K562 (cell line): ENCODE data around the gene TJAP1. TPM values are rescaled to one million over a fixed set of nuclear protein-coding genes. Genes with fewer than 3 reads are reported as not detected.

Experiments
- ATF2 ChIP-seq: sonication (generic); formaldehyde crosslinking; IDR thresholded peaks from 2 replicates; pipeline ENCODE4 v1.8.1; 2022; ENCODE audit warnings: missing genetic modification reagents
- CBFA2T3 ChIP-seq: fragments of 450-650 bp; IDR thresholded peaks from 2 replicates; pipeline ENCODE4 v1.6.1; 2017
- KLF1 ChIP-seq: fragments of 450-650 bp; IDR thresholded peaks from 2 replicates; pipeline ENCODE4 v1.6.1; 2016; ENCODE audit warnings: missing genetic modification characterization, missing compliant biosample characterization
- MAX ChIP-seq: sonication (generic); formaldehyde crosslinking; IDR thresholded peaks from 2 replicates; pipeline ENCODE4 v1.9.0; 2022; ENCODE audit warnings: mild to moderate bottlenecking, missing genetic modification reagents
- MAZ ChIP-seq, 2 experiments: fragments of 450-650 bp in 1 of 2; sonication (generic) in 1 of 2; formaldehyde crosslinking; IDR thresholded peaks in 1 of 2; conservative IDR thresholded peaks in 1 of 2; 2 replicates each; pipeline versions ENCODE4 v1.4.0 to v1.5.0; 2020; ENCODE audit warnings: mild to moderate bottlenecking in 1 of 2, missing genetic modification reagents in 1 of 2
- MNT ChIP-seq, 2 experiments: fragments of 450-650 bp; conservative IDR thresholded peaks; 2 replicates each; pipeline ENCODE4 v1.6.1; 2017; ENCODE audit warnings: mild to moderate bottlenecking in 2 of 2, moderate library complexity in 2 of 2
- POLR2B ChIP-seq: fragments of 450-650 bp; IDR thresholded peaks from 2 replicates; pipeline ENCODE4 v1.6.1; 2018; ENCODE audit warnings: low read depth; ENCODE audit not compliant: partially characterized antibody
- PTBP1 ChIP-seq: fragments of 200-400 bp; formaldehyde crosslinking; IDR thresholded peaks from 2 replicates; pipeline ENCODE4 v1.6.1; 2017; ENCODE audit warnings: low read depth, low read length
- ZNF224 ChIP-seq: sonication (generic); formaldehyde crosslinking; IDR thresholded peaks from 2 replicates; pipeline ENCODE4 v1.8.0; 2022; ENCODE audit warnings: mild to moderate bottlenecking, missing genetic modification reagents
- ZNF57 ChIP-seq: fragments of 450-650 bp; formaldehyde crosslinking; IDR thresholded peaks from 2 replicates; pipeline ENCODE4 v1.4.0; 2020; ENCODE audit warnings: mild to moderate bottlenecking, moderate library complexity
- ZNF707 ChIP-seq: fragments of 250-450 bp; sonication (Bioruptor Pico); conservative IDR thresholded peaks from 2 replicates; pipeline ENCODE4 v1.8.0; 2022; ENCODE audit warnings: inconsistent platforms, mild to moderate bottlenecking, moderate library complexity
- polyA plus RNA-seq, 8 experiments: library from polyadenylated mRNA; depleted of rRNA in 4 of 8; stranded (reverse) in 5 of 8; unstranded in 3 of 8; fragments of >200 nt; fragmentation: Nextera tagmentation in 2 of 8; fragmentation: Illumina TruSeq in 1 of 8; extraction: Ambion mirVana in 2 of 8; extraction: Trizol in 1 of 8; gene quantifications; 2 replicates each; pipeline versions ENCODE4 v1.2.1 to v1.2.3, GENCODE V29; 2011 to 2014; ENCODE audit warnings: inconsistent platforms in 1 of 8, missing spikeins in 1 of 8
- total RNA-seq, 7 experiments: library from RNA; depleted of rRNA in 6 of 7; stranded (reverse); fragments of >200 nt in 6 of 7; fragmentation: Illumina TruSeq in 2 of 7; extraction: Trizol in 2 of 7; gene quantifications; 2 replicates each; pipeline versions ENCODE4 v1.2.1 to v1.2.3, GENCODE V29; 2011 to 2021; ENCODE audit warnings: low replicate concordance in 1 of 7

The TJAP1 gene
- total and polyA plus RNA-seq, 9 of the 15 experiments (the other 6 are each of a cell fraction or from before 2014, with no cell fraction given) = 0.06 to 35.8 (median 16.2) TPM

GRCh38 chr6:43494321-43494720 is 17.0 kb downstream of the TJAP1 start (continued):
- TF ChIP-seq MNT (conservative IDR thresholded peaks at IDR 0.05) (no peak), CBFA2T3 (peak; percentile 28; the same call in 1 of the 2 replicates), ZNF57 (CRISPR knock-in tag) (no peak), KLF1 (tag) (no peak), MAX (CRISPR knock-in tag) (no peak), ATF2 (CRISPR knock-in tag) (no peak), ZNF707 (CRISPR knock-in tag) (no peak), POLR2B (no peak), PTBP1 (no peak), ZNF224 (CRISPR knock-in tag) (no peak), MAZ (CRISPR knock-in tag; conservative IDR thresholded peaks at IDR 0.05 in 1 of 2, IDR thresholded peaks at IDR 0.05 in 1 of 2) (no peak)
